ENCODE results near the gene TNNI3K.
"Not testable (repeated sequence)": the region's sequence is repeated elsewhere in the genome, so short reads cannot be mapped to it uniquely, and the experiment has no call there.

TNNI3K gene, protein sequence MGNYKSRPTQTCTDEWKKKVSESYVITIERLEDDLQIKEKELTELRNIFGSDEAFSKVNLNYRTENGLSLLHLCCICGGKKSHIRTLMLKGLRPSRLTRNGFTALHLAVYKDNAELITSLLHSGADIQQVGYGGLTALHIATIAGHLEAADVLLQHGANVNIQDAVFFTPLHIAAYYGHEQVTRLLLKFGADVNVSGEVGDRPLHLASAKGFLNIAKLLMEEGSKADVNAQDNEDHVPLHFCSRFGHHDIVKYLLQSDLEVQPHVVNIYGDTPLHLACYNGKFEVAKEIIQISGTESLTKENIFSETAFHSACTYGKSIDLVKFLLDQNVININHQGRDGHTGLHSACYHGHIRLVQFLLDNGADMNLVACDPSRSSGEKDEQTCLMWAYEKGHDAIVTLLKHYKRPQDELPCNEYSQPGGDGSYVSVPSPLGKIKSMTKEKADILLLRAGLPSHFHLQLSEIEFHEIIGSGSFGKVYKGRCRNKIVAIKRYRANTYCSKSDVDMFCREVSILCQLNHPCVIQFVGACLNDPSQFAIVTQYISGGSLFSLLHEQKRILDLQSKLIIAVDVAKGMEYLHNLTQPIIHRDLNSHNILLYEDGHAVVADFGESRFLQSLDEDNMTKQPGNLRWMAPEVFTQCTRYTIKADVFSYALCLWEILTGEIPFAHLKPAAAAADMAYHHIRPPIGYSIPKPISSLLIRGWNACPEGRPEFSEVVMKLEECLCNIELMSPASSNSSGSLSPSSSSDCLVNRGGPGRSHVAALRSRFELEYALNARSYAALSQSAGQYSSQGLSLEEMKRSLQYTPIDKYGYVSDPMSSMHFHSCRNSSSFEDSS

GRCh38 chr1:74235153-74235552 is at the start of gene TNNI3K:
TSS of gene TNNI3K (plus strand) at chr1:74235387. CDS start at chr1:74235452, 65 bp downstream.
- no peak for DNase-seq

DNA sequence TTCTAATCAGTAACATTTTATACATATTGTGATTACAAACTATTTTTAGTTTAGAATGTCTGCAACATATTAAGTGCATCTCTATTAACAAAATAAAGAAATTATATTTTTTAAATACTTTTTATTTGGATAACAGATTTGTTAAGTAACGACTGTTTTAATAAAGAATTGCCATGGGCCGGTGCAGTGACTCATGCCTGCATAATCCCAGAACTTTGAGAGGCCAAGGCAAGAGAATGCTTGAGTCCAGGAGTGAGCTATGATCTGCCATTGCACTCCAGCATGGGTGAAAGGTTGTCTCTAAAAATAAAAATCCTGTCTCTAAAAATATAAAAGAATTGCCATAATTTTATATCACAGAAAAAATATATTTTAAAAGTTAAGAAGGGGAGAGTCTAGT is 41.3 kb upstream of the TNNI3K start:
- DNase-seq = no peak

DNA sequence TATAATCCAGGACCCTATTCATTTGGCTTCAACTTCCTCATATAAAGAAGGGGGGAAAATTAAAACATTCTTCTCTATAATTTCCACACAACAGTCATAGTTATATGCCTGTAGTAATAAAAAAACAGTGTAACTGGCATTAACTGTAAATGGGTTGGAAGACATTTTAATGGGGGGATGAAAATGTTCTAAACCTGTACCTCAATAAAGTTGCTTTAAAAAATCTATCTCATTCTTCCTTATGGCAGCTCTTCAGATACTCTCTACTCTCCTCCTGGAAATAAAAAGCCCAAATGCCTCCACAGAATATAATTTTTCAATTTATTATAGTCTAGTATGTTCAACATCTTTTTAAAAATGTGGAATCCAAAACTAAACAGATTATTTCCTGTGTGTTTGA is 39.8 kb upstream of the TNNI3K start:
- no peak for DNase-seq

DNA sequence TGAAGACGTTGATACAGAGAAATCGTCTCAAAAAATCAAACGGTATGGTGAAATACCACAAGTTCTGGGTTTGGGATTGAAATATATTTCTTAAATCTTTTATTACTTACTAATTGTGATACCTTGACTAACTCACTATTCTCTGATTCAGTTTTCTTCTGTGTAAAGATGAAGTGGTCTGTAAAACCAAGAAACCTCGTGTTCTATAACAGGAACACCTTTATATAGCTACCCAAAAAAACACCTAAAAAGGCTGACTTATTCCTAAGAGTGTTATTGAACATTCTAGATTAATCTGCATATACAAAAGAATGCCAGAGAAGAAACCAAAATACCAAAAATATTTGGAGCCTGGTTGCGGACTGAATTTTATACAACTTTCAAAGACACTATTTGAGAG is 37.9 kb upstream of the TNNI3K start:
- DNase-seq = no peak

DNA sequence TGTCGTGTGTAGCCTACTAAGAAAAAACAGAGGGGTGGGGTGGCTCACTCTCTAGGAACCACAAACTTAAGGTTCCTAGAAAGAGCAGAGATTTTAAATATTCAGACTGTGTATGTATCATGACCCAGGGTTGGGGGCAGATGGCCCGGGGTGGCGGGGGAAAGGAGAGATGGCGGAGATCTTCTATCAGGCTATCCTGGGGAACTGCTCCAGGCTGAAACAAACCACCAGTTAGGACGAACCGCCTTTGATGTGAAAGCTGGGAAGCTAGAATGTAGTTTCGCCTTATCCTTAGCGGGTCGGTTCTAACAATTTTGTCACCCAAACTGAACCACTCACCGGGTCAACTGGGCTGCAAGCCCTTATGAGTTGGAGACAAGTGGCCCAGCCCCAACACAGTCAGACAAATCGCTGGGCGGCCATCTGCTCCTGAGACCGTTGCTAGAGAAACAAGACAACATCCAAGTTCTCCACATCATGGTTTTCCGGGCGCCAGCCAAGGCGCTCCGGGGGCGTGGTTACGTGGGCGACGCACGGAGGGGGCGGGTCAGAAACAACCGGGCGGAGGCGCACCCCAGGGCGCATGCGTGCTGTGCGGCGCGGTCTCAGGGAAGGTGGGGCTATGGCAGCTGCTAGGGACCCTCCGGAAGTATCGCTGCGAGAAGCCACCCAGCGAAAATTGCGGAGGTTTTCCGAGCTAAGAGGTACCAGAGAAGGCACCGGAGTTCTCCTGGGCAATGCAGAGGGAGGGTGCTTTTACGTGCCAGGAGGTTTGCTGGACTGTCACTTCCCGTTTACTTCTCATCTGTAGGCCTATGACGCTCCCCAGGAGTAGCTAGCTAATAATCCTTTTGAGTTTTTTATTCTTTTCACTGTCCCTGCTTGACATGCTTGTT is 37.3 kb upstream of the TNNI3K start, which contains the start of the genes FPGT and LRRIQ3:
TSS of gene FPGT (plus strand) at position 586 of the 896 bp plus-strand sequence. CDS start at position 623, 37 bp downstream.
TSS of gene LRRIQ3 (minus strand) at position 520 of the 896 bp plus-strand sequence. CDS start 14,492 bp downstream, outside the sequence.
- DNase-seq = peak; percentile 96

DNA sequence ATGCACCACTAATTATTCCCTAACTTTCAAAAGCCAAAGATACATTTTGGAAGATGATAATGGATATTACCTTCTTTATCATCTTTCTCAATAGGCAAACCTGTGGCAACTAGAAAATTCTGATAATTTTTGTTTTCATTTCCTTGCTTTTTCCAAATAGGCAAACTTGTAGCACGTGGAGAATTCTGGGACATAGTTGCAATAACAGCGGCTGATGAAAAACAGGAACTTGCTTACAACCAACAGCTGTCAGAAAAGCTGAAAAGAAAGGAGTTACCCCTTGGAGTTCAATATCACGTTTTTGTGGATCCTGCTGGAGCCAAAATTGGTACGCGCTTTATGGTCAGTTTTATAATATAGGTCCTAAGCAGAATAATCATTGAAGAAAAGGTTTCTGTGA is 35.7 kb upstream of the TNNI3K start:
- DNase-seq = no peak

GRCh38 chr1:74205266-74205665 is 29.9 kb upstream of the TNNI3K start:
- DNase-seq = no peak

DNA sequence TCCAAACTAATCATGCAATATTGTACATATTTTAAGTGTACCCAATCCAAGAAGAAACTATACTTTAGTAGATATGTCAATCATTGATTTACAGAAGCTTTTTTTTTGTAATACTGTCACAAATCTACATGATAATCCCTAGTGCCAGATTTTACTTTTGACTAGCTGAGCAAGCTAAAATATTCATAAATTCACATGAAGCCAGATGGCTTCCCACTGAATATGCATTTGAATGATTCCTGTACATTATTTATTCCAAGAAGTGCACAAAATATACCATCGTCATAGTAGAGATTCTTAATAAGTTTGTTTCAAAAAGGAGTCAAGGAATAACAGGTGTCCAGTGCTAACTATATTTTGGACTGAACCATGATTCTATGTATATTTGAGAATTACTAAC is 20.0 kb upstream of the TNNI3K start:
- DNase-seq = no peak

DNA sequence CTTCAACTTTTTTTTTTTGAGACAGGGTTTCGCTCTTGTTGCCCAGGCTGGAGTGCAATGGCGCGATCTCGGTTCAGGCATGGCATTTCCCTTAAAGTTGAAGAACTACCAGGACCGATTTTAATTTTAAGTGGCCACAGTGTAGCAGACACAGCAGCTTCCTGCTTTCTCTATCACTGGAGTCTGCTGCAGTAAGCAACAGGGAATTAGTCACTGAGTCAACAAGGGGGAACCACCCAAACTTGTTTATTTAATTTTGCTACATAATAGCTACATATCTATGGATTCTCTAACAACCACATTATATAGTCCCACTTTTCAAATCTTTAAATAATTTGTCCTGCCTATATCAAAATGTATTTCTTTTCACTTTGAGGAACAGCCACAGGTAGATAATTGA is 12.5 kb upstream of the TNNI3K start:
- DNase-seq = no peak

- no peak for DNase-seq
Observed at GRCh38 chr1:74223453-74223852, 11.7 kb upstream of the TNNI3K start.

DNA sequence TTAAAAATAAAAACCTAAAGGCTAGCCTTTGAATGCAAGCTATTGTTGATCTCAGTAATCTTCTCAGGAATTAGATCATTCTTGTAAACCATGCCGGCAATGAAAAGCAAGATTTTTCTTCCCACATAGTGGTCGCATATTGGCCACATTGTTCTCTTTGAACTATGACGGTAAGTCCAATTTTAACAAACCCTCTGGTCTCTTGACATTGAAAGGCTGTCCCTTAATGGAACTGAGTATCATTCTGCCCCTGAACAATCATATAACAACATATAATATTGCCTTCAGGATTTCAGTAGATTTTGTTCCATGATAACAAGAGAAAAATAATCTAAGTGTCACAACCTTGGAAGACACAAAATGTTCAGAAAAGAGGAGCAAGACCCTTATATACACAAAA is 1.3 kb downstream of the TNNI3K start:
- no peak for DNase-seq

- DNase-seq = no peak
Observed at GRCh38 chr1:74237035-74237434, 1.8 kb downstream of the TNNI3K start.

DNA sequence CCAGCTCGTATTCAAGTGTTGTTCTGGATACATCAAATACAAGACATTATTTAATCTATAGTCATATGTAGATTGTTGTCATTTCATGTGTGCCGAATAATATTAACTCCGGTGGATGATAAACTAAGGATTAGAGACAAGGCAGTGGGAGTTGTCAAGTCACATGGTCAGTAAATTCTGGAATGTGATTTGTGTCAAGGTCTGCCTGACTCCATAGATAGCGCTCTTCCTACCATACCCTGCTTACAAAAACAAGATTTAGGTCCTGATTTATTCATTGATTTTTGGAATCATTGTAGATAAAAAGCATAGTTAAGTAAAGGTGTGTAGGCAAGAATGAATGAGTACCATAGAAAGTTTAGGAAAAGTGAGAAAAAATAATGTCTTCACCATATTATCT is 2.6 kb downstream of the TNNI3K start:
- DNase-seq = no peak

GRCh38 chr1:74245168-74245772 is 10.1 kb downstream of the TNNI3K start:
- DNase-seq = no peak

DNA sequence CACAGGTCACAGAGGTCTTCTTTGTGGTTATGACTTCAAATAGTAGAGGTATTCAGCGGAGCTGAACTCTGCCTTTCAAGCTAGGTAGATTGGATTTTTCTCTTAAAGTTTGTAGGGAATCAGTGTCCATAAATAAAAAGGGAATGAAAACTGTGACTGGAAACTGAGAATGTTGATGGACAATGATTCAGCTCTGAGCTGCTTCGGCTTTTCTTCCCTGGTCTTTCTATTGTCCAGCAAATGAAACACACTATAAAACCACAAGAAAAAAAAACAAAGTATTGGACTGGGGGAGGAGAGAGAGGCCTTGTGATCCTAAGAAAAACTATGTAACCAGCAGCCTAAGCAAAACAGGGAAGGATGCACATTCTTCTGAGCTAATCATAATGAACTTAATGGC is 11.1 kb downstream of the TNNI3K start:
- DNase-seq = no peak

DNA sequence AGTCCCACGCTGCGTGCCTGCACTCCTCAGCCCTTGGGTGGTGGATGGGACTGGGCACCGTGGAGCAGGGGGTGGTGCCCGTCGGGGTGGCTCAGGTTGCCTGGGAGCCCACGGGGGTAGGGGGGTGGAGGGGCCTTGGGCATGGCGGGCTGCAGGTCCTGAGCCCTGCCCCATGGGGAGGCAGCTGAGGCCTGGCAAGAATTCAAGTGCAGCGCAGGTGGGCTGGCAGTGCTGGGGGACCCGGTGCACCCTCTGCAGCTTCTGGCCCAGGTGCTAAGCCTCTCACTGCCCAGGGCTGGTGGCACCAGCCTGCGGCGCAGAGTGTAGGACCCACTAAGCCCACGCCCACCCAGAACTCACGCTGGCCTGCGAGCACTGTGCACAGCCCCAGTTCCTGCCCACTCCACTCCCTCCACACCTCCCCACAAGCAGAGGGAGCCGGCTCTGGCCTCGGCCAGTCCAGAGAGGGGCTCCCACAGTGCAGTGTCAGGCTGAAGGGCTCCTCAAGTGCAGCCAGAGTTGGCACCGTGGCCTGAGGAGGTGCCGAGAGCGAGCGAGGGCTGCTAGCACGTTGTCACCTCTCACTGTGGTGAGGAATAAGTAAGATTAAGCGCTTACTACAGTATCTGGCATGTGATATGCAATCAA is 12.8 kb downstream of the TNNI3K start:
- DNase-seq = no peak

DNA sequence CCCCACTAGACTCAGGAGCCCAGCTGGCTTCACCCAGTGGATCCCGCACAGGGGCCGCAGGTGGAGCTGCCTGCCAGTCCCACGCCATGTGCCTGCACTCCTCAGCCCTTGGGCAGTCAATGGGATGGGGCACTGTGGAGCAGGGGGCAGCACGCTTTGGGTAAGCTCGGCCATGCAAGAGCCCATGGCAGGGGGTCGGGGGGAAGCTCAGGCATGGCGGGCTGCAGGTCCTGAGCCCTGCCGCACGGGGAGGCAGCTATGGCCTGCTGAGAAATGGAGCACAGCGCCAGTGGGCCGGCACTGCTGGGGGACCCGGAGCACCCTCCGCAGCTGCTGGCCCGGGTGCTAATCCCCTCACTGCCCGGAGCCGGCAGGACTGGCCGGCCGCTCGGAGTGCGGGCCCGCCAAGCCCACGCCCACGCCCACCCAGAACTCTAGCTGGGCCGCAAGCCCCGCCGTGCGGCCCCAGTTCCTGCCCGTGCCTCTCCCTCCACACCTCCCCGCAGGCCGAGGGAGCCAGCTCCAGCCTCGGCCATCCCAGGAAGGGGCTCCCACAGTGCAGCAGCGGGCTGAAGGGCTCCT is 18.1 kb downstream of the TNNI3K start:
- DNase-seq = not testable (repeated sequence)

GRCh38 chr1:74266001-74266400 is 30.8 kb downstream of the TNNI3K start:
- DNase-seq = no peak

- DNase-seq = no peak
Observed at GRCh38 chr1:74271503-74271902, 36.3 kb downstream of the TNNI3K start.

DNA sequence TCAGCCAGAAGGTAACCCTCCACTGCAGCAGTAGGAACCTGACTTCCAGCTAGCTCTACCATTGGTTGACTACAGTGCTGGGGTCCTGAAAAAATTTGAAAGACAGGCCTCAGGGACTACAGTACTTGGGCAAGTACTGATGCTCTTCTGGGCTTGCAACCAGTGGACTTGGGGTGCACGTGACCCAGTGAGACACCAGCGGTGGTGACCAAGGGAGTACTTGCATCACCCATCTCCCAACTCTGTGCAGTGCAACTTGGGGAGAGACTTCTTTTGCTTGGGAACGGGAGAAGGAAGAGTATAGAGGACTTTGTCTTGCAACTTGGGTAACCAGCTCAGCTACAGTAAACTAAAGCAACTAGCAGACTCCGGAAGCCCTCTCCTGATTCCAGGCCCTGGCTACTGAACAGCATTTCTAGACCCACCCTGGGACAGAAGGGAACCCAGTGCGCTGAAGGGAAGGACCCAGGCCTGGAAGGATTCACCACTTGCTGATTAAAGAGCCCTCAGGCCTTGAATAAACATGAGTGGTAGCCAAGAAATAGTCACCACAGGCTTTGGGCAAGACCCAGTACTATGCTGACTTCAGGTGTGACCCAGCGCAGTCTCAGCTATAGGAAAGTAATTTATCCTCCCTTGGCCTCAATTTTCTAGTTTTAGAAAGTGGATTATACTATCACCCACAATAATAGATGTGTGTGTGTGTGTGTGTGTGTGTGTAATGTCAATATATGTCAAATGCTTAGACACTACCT is 45.6 kb downstream of the TNNI3K start:
- no peak for DNase-seq

DNA sequence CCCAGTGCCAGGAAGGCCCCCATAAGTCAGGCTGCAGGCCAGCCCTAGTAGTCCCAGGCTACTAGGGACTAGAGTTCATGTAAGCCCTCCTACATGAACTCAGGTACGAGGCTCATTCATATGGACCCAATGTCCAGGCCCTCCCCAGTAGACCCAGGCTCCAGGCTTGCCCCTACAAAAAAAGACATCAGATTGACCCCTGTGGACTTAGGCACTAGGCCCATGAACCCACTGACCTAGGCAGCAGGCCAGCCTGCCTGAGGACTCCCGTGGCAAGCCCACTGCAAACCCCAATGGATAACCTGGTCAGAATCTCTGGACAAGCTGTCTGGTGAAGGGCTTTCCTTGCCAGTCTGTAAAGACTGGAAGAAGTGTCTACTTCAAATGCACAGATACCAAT is 51.2 kb downstream of the TNNI3K start:
- no peak for DNase-seq
